Kidney (tissue), 14 donors: ENCODE data around the gene SCMH1. TPM values are rescaled to one million over a fixed set of nuclear protein-coding genes. Genes with fewer than 3 reads are reported as not detected.

Experiments used
- DNase-seq, 5 donors: peaks; one replicate each; pipeline ENCODE4 v3.0.0-alpha.2; 2013 to 2020
- FAIRE-seq: peaks from 2 replicates; lab custom pipeline; 2012; peaks lifted over from hg19 to GRCh38; lab: Jason Lieb, UNC
- H3K27ac ChIP-seq, 2 donors: one replicate each; pipeline ENCODE4 v1.7.0; 2013; ENCODE audit warnings: low read depth in 2 of 2, low read length in 2 of 2, inconsistent platforms in 1 of 2
- H3K27me3 ChIP-seq: one replicate; pipeline ENCODE4 v1.7.1; 2013; ENCODE audit warnings: low read length, inconsistent platforms; ENCODE audit not compliant: control insufficient read depth, insufficient read depth
- H3K36me3 ChIP-seq, 3 donors: one replicate each; pipeline versions ENCODE4 v1.7.0 to v1.7.1; 2013; ENCODE audit warnings: low read length in 3 of 3, control low read depth in 1 of 3, inconsistent platforms in 1 of 3; ENCODE audit not compliant: insufficient read depth in 3 of 3, control insufficient read depth in 2 of 3
- H3K4me1 ChIP-seq, 3 donors: one replicate each; pipeline versions ENCODE4 v1.7.0 to v1.7.1; 2013; ENCODE audit warnings: low read length in 3 of 3, inconsistent platforms in 1 of 3, low read depth in 1 of 3; ENCODE audit not compliant: control insufficient read depth in 2 of 3, insufficient read depth in 2 of 3
- H3K4me3 ChIP-seq, 3 donors: one replicate each; pipeline versions ENCODE4 v1.7.0 to v1.8.1; 2013; ENCODE audit warnings: low read length in 3 of 3, control low read depth in 1 of 3, inconsistent platforms in 1 of 3
- H3K9ac ChIP-seq, 3 donors: one replicate each; pipeline versions ENCODE4 v1.7.0 to v1.7.1; 2013; ENCODE audit warnings: low read length in 3 of 3, control low read depth in 1 of 3, inconsistent platforms in 1 of 3
- H3K9me3 ChIP-seq, 3 donors: one replicate each; pipeline versions ENCODE4 v1.7.0 to v1.7.1; 2013; ENCODE audit warnings: low read length in 3 of 3, control low read depth in 1 of 3, inconsistent platforms in 1 of 3; ENCODE audit not compliant: control insufficient read depth in 2 of 3, insufficient read depth in 1 of 3
- intact Hi-C: fragments of 100-400 bp; cut with DNase I; formaldehyde crosslinking; loops from one replicate; pipeline ENCODE4 v1.11.1; 2022
- polyA plus RNA-seq: library from polyadenylated mRNA; stranded (reverse); fragments of 350-450 nt; fragmentation: Illumina TruSeq; extraction: RNeasy Lipid Tissue Mini Kit (QIAGEN cat#74804); gene quantifications from one replicate; pipeline ENCODE4 v1.2.3, GENCODE V29; 2014; ENCODE audit warnings: low read depth, low replicate concordance; ENCODE audit not compliant: insufficient read depth
- total RNA-seq: library from RNA; stranded (reverse); fragmentation: NEBNext Ultra II Directional; extraction: Animal tissue kit (Norgen Biotek cat#: 25700); gene quantifications from one replicate; pipeline ENCODE4 v1.2.1, GENCODE V29; 2021
- TF ChIP-seq, protein P1 (sequence below): IDR thresholded peaks from 3 replicates; pipeline ENCODE4 v1.5.1; 2012; ENCODE audit warnings: mild to moderate bottlenecking, moderate library complexity, borderline replicate concordance; ENCODE audit not compliant: insufficient read depth; ENCODE audit errors: extremely low read depth
- donor health status: control.
- donor health status: control.
- donor health status: control.
- donor health status: control.
- donor health status: control.
- donor health status: DM: yes; HTN: yes; CAD: no.
- donor health status: Normal renal cell carcinoma (clear cell type).

The SCMH1 gene
- total and polyA plus RNA-seq, 2 donors from 2014 or later, result 26.4 to 58.3 TPM

DNA sequence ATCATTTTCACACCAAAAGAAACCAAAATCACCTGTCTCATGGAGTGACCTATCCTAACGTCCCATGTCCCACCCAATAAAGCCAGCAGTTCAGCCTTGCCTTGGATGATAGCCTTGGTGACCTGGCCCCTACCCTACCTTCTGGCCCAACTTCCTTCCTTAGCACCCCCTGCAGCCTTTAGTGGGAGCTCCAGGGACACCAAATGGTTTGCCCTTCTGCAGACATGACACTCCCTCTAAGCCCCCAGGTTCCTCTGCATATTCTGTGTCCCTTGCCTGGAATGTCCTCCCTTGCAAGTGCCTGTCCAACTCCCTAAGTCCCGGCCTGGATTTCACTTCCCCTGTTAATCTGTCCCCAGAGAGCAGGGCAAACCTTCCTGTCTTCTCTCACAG, 222.8 kb downstream of the SCMH1 start:
- intact Hi-C loops, result no loop called here
- TF ChIP-seq, protein P1, sequence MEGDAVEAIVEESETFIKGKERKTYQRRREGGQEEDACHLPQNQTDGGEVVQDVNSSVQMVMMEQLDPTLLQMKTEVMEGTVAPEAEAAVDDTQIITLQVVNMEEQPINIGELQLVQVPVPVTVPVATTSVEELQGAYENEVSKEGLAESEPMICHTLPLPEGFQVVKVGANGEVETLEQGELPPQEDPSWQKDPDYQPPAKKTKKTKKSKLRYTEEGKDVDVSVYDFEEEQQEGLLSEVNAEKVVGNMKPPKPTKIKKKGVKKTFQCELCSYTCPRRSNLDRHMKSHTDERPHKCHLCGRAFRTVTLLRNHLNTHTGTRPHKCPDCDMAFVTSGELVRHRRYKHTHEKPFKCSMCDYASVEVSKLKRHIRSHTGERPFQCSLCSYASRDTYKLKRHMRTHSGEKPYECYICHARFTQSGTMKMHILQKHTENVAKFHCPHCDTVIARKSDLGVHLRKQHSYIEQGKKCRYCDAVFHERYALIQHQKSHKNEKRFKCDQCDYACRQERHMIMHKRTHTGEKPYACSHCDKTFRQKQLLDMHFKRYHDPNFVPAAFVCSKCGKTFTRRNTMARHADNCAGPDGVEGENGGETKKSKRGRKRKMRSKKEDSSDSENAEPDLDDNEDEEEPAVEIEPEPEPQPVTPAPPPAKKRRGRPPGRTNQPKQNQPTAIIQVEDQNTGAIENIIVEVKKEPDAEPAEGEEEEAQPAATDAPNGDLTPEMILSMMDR, result no peak
- no peaks in the 10 kb centered on the region for H3K9me3 ChIP-seq
- no peak overlapping the region for H3K9ac ChIP-seq
- no peak overlapping the region for H3K4me3 ChIP-seq
- no peak for FAIRE-seq
- H3K36me3 ChIP-seq, result no peaks in the 10 kb centered on the region
- H3K4me1 ChIP-seq, result peaks cover 0 to 20% (median 10%) of the 10 kb centered on the region in 3 donors
- no peak for DNase-seq
- no peak overlapping the region for H3K27ac ChIP-seq
- H3K27me3 ChIP-seq, result no peaks in the 10 kb centered on the region

DNA sequence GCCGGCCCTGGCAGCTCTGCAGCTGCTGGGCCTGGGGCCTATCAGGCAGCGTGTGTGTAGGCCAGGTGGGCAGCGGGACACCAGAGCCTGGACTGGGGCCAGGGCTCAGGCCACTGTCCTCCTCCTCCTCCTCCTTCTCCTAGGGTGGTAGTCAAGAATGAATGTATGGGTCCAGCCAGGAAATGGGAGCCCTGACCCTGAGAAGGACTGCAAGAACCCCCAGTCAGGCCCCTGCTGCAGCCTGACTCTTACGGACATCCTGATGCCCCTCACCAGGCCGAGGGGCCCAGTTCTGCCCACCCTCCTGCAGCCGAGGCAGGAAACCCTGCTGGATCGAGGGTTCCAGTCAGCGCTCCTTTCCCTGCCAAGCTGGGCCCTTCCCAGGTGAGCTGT, 224.1 kb downstream of the SCMH1 start:
- no peaks in the 10 kb centered on the region for H3K36me3 ChIP-seq
- no peak overlapping the region for H3K9ac ChIP-seq
- H3K27ac ChIP-seq, result no peak overlapping the region
- no peak overlapping the region for H3K4me3 ChIP-seq
- H3K4me1 ChIP-seq, result peaks cover 0 to 29% (median 10%) of the 10 kb centered on the region in 3 donors
- DNase-seq (no peak), FAIRE-seq (no peak)
- TF ChIP-seq, protein P1, result no peak
- H3K9me3 ChIP-seq, result no peaks in the 10 kb centered on the region
- no peaks in the 10 kb centered on the region for H3K27me3 ChIP-seq
- intact Hi-C loops, result no loop called here

DNA sequence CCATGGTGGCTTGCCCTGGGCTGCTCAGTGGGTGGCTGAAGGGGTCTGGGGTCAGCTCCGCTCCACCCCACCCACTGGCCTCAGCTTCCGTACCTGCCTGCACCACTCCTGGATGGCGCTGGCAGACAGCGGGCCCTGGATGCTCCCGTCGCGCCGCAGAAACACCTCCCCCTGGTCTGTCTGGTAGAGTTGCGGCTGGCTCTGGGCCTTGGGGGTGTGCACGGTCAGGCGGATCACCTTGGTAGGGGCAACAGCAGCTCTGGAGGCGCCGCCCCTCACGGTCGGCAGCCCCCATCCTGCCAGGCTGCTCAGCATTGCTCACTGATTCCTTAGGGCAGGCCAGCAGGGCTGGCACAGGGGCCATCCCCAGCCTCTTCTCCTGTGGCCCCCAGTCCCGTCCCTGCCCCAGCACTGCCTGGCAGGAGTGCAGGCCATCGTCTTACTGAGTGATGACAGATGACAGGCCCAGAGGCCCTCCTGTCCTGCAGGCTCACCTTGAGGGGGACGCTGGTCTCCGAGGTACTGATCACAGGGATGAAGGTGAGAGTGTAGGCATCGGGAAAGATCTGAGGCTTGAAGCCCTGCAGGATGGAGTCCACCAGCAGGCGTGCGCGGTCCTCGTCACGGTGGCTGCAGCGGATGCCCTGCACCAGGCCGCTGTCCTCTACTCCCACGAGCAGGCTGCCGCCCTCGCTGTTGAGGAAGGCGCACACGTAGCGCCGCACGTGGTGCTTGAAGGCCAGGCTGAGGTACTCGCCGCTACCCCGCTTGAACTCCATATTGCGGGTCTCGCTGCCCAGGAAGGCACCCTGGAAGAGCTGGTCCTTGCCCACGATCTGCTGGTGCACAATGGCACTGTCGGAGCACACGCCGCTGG, 224.7 kb downstream of the SCMH1 start:
- Histone ChIP-seq H3K4me3 (no peak overlapping the region), H3K27me3 (no peaks in the 10 kb centered on the region), H3K9me3 (no peaks in the 10 kb centered on the region), H3K4me1 (peaks cover 0 to 29% (median 10%) of the 10 kb centered on the region in 3 donors), H3K9ac (no peak overlapping the region), H3K36me3 (peaks cover 0 to 2% (median 0%) of the 10 kb centered on the region in 3 donors), H3K27ac (no peak overlapping the region)
- FAIRE-seq, result no peak
- peak in 1 of 5 donors; percentile 65 for DNase-seq
- TF ChIP-seq, protein P1, result no peak
- intact Hi-C loops, result no loop called here
